Rectal smooth muscle tissue (tissue), 1 donor: ENCODE data around the gene SKIDA1.

ENCODE experiments used
- H3K27ac ChIP-seq: one replicate; pipeline ENCODE4 v1.7.0; 2013; ENCODE audit warnings: low read depth, low read length, inconsistent platforms
- H3K27me3 ChIP-seq: one replicate; pipeline ENCODE4 v1.7.0; 2013; ENCODE audit warnings: low read length; ENCODE audit not compliant: control insufficient read depth, insufficient read depth
- H3K36me3 ChIP-seq: one replicate; pipeline ENCODE4 v1.7.0; 2013; ENCODE audit warnings: low read length; ENCODE audit not compliant: control insufficient read depth, insufficient read depth
- H3K4me1 ChIP-seq: one replicate; pipeline ENCODE4 v1.7.0; 2013; ENCODE audit warnings: low read length; ENCODE audit not compliant: control insufficient read depth, insufficient read depth
- H3K4me3 ChIP-seq: one replicate; pipeline ENCODE4 v1.7.0; 2013; ENCODE audit warnings: low read length
- H3K9ac ChIP-seq: one replicate; pipeline ENCODE4 v1.7.0; 2013; ENCODE audit warnings: low read length

Gene SKIDA1

DNA sequence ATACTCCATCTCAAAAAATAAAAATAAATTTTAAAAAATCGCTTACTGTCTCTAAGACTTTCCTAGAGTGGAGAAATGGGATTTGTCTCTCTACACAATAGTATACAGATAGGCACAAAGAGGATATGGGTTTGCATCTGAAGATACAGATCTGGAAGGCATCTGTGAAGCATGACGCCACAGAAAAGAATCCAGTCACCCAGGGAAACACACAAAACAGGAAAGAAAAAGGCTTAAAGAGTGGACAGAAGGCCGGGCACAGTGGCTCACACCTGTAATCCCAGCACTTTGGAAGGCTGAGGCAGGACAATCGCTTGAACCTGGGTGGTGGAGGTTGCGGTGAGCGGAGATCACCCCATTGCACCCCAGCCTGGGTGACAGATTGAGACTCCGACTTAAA lies 61.3 kb downstream of the SKIDA1 start:
- Histone ChIP-seq H3K27me3 (no peaks in the 10 kb centered on the region), H3K4me3 (no peak overlapping the region), H3K36me3 (no peaks in the 10 kb centered on the region), H3K4me1 (no peaks in the 10 kb centered on the region), H3K9ac (no peak overlapping the region), H3K27ac (no peak overlapping the region)
